Activated gamma-delta T cell treated with anti-CD3 and anti-CD28 coated beads, Interleukin-2, amount 50 U/mL, for 16 hours (primary cell): ENCODE results near the gene C2CD4A.
"Not testable (repeated sequence)": the region's sequence is repeated elsewhere in the genome, so short reads cannot be mapped to it uniquely, and the experiment has no call there.

ENCODE experiments used
- DNase-seq: peaks from one replicate; pipeline ENCODE4 v3.0.0-alpha.2; 2020; ENCODE audit warnings: low read depth

C2CD4A gene, protein sequence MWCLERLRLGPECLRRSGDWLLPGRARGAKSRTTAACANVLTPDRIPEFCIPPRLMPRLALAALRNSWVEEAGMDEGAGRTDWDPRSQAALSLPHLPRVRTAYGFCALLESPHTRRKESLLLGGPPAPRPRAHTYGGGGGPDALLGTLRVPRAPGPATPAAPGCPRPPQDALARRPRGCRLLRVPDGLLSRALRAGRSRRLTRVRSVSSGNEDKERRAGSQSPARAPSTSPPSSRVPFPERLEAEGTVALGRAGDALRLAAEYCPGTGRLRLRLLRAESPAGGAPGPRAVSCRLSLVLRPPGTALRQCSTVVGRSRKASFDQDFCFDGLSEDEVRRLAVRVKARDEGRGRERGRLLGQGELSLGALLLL

DNA sequence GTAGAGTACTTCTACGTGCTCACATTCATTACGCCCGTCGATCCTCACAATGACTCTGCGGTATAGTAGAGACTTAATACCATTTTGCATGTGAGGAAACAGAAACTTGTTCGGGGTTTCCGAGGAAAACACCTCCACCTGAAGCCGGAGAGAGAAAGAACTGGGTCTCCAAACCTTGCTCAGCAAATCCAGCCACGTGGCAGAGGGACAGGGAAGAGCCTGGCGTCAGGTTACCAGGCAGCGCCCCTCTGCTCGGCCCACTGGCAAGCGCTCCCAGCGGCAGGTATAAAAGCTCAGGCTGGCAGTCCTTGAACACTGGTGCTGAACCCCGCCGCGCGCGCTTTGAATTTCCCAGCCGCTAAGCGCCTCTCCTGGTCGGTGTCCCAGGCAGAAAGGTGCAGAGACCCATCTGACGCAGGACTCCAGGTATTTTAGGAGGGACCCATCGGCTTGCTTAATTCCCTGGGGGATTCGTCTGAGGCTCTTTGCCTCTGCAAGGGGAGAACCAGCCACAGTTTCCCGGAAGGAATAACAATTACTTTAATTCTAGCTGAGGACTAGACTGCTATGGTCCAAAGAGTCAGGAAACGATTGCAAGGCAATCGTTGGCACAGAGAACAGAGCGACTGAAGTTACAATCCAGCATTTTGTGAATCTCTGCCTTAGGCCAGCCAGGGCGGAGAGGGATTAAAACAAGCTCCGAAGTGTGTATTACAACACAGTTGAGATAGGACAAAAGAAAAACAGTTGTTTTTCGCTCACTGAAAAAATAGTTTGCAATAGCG lies at the start of gene C2CD4A:
Gene C2CD4A (plus strand): TSS at position 315 of the 785 bp plus-strand sequence. CDS start 637 bp downstream, outside the sequence.
- peak; percentile 35 for DNase-seq

DNA sequence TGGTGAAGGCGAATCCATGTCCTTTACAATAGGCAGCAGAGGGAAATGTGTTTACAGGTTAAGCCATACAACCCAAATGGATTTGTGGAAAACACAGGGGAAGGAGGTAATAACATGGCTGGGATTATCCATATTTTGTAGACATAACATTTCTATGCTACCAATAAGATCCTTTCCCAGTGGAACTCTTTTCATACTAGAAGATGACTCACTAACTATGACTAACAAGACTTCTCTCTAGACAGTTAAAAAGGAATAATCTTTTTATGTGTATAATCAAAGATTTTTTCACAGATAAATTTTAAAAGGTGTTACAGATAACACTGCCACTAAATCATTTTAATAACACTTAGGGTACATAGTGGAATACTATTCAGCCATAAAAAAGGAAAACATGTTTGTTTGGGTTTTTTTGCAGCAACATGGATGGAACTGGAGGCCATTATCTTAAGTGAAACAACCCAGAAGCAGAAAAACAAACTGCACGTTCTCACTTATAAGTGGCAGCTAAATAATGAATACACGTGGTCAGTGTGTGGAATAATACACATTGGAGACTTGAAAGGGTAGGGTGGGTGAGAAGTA lies 46.1 kb upstream of the C2CD4A start:
- no peak for DNase-seq

DNA sequence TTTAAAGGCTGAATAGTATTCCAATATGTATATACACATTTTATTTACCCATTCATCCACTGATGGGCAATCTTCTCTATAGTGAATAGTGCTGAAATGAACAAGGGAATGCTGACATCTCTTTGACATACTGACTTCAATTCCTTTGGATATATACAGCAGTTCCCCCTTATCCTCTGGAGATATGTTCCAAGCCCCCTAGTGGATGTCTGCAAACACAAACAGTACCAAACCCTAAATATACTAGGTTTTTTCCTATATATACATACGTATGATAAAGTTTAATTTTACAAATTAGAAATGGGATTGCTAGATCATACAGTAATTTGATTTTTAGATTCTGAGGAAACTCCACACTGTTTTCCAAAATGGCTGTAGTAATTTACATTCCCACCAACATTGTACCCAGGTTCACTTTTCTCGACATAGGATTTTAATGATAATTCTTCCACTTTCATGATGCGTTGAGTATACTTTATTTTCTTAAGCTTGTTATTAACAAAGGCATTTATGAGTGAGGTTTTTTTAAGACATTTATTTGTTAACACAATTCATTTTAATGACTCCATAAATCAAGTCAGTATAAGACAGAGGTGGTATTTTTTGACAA lies 44.7 kb upstream of the C2CD4A start:
- DNase-seq: no peak

DNA sequence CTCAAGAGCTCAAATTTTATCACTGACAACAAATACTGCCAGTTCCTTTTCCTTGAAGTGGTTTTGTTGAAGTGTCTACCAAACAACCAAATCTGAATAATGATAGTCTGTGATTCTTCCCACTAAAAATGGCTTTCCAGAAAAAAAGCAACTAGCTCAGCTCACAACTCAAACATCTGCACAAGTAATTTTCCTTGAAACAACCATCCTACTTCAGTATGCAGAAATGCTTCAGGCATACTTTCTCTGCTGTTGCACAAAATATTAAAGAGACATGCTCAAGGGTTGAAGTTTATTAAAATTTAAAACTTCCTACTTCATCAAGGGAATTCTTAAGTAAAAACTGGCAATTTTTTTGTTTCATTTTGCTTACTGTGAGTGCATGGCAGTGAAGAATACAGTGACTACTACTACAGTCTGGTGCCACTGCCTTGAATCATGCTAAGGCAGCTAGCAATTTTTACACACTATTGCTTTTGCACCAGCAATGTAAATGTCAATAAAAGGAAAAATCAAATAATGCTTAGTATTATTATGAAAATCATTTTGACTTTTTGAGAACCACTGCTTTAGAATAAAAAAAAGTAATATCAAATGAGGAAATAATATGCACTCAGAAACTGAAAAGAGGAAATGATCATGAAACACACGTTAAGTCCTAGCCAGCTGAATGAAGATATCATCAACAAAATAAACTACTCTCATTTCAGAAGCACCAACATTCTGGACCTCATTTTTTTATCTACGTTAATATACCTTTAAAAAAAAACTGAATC lies 40.1 kb upstream of the C2CD4A start:
- DNase-seq: no peak

DNA sequence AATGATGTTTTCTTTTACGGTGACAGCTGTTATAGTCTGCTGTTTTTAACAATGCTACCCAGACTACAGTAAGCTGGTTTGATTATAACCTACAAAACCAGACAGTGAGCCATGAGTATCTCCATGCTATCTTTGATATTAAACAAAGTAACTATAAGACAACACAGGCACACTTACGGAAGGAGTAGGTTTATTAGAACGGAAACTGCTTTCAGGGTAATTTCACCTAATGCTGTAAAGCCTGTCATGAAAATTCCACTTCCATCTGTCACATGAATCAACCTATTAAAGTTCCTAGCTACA lies 39.6 kb upstream of the C2CD4A start:
- DNase-seq: no peak

DNA sequence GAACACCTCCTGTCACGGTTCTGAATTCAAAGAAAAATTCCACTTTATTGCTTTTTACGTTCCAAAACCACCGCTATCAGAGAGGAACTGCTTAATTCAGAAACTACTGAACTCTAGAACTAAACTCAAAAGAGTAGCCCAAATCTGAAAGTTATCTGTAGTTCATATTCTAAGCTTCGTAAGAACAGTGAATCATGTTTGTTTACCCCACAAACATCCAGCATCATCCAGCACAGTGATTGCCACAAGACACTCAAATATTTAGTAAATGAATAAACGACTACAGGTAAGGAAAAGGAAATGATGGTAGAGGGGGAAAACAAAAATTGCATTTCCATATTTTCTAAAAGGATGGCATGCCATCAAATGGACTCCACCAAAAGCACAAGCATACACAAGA lies 38.9 kb upstream of the C2CD4A start:
- DNase-seq: no peak

DNA sequence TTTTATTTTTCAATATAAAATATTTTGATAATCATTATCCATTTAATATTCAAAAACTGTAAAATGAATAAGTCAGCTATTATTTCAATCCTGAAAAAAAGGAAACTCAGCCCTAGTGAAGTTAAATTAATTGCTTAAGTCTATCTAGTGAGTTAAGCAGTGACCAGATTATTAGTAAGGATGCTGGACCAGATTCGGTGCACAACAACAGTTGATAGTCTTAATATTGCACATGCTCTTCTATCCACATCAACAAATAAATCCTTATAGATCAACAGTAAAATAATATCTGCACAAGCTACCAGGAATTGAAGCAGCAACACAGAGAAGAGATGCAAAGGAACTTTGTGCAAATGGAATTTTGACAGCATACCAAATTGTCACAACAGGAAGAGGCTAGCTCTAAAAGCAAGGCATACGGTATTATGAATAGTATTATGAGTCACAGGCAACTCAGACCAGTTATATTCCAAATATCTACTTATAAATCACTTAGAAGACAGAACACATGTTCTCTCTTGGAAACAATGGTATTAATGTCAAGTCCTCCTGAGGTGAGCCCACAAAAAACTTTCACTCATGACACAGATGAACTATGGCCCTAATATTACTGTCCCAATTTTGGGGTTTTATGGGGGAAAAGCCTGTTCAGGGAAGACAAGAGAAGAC lies 31.4 kb upstream of the C2CD4A start:
- no peak for DNase-seq

DNA sequence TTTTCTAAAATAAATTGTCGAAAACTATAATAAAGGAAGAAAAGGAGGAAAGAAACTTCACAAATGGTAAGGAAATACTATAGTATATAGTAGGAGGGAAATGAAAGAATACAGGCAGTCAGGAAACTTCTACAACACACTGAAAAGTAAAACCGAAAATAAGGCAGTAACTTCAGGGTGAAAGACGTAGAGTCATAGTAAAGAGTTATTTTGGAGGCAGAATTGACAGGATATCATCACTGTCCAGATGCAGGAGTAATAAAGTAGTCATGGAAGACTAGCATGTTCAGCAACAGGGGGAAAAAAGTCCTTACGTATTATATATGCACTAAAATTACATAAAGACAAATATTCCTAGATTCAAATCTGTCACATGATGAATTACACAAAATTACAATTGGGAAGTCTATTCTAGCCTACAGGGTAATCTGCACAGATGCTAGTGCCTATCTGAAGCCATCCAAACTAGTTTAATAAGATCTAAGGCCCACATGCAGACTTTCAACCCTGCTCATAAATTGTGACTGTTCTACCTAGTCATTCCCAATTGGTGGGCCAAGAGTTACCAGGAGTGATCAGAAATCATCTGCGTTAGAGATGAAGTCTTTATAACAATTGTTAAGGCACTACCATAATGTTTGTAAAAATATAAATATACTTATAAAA lies 20.6 kb upstream of the C2CD4A start:
- no peak for DNase-seq

DNA sequence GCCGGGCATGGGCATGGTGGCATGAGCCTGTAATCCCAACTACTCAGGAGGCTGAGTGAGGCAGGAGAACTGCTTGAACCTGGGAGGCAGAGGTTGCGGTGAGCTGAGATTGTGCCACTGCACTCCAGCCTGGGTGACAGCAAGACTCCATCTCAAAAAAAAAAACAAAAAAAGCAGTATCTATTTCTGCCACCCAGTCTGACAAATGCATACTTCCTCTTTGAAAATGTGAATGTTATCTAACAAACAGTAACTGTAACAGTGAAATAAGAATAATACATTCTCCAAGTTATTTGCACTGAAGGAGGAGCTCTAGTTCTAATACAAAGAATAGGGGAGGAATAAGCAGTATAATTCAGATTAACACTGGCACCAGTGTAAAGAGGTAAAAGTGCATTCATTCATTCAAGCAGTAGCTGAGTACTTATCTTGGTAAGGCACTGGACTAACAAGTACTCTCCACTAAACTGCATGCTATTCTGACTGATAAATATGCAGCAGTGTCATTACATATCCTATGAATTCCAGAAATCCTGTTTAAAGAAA lies 19.4 kb upstream of the C2CD4A start:
- DNase-seq: no peak

DNA sequence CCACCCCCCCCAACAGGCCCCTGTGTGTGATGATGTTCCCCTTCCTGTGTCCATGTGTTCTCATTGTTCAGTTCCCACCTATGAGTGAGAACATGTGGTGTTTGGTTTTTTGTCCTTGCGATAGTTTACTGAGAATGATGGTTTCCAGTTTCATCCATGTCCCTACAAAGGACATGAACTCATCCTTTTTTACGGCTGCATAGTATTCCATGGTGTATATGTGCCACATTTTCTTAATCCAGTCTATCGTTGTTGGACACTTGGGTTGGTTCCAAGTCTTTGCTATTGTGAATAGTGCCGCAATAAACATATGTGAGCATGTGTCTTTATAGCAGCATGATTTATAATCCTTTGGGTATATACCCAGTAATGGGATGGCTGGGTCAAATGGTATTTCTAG lies 18.5 kb upstream of the C2CD4A start:
- not testable (repeated sequence) for DNase-seq

DNA sequence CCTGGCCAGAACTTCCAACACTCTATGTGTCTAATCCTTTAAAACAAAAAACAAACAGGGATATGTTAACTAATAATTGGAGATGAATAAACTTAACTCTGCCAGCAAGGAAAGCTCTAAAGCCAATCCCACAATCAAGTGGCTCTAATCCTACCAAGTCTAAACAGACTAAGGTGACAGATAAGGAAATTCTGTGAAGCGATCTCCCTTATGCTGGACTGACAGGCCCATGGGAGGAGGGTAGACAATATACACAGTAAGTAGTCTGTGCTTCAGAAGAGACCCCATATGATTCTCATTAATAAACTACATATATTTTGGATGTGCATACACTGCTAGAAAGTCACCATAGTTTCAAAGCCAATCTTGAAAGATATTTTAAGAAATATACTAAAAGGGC lies 16.7 kb upstream of the C2CD4A start:
- DNase-seq: no peak

DNA sequence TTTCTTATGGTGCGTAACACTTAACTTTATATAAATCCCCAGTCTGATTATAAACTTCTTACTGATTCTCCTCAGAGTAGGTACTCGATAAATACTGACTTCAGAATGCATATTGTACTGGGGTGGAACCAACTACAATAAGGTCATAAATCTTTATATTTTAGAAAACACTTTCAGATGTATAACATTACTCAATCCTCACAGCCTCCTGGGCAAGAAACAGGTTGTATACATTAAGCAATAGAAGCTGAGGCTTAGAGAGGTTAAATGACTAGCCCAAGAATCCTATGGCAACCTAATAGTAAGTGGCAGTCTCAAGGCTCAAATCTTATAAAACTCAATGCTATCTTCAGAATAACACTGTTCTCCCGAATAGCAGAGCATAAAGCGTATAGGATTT lies 15.6 kb upstream of the C2CD4A start:
- no peak for DNase-seq

DNA sequence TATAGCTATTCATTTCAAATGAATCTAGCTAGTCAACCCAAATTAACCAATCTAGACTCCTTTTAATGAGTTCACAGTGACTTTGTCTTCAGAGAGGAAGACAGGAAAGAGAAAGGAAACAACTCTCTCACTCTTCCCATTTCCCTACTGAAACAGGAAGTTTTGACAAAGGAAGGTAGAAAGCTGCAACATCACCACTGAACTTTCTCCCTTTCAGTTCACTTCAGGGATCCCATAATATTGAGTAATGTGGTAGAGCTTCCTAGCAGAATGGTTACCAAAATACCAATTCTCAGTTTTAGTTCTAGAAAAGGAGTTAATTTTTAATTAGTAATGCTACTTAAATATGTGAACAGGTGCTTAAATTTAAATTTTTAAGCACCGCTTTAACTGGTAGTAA lies 14.1 kb upstream of the C2CD4A start:
- no peak for DNase-seq

DNA sequence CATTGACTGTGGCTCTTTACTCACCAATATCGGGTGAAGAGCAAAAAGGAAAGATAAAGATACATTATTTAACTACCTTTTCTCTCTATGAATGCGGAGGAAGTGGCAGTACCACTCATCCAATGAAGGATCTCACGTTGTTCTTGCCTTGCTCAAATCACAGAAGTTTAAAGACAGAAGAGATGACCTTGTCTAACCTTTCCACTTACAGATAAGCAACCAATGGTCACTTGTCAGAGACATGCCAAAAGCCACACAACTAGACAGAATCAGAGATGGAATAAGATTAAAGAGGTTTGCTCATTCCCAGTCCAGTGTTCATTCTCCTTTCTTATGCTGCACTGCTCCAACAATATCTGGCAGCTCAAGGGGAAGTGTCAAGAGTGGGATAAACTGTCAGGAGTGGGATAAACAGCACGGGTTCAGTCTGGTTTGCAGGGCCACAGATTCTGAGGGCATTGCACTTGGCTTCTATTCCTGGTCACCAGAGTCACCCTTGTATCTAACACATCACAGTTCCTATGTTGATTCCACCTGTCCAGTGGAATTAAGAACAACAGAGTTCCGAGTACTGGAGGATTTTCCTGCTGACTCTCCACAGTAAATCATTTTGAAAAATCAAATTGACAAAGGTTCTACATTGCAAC lies 13.2 kb upstream of the C2CD4A start:
- no peak for DNase-seq

DNA sequence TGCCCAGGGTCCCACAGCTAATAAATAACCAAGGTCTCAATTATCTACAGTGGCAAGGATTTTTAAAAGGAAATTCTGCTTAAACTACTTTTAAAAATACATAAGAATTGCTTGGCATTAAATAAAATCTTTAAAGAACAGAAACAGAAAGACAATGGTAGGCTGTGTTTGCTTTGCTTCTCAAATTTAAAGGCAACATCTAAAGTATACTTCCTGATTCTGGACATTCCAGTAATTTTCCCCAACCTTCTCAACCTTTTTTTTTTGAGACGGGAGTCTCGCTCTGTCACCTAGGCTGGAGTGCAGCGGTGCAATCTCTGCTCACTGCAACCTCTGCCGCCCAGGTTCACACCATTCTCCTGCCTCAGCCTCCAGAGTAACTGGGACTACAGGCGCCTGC lies 11.8 kb upstream of the C2CD4A start:
- DNase-seq: no peak

DNA sequence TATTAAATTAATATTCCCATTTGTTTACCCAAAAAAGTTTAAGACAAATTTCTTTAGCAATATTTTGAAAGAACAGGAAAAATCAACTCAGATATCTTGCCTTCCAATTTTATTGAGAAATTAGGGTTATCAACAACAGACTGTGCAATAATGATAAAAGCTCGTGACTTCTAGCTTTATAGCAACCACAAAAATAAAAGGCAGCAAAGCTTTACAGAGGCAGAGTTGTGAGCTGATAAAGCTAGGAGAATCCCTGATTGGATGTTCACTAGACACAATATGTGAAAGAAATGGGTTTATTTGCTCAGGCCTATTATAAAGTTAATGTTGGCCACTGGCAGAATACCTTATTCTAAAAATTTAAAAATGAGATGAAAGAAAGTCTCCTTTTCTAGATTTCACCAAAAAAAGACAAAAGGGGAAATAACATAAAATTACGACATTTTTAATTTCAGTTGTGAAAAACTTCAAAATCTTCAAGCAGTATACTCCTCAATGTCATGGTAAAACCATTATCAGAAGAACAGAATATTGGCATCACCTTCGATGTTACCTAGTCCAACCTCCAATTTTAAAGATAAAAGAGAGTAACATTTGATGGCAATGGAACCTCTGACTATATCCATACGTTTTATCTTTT lies 9.3 kb upstream of the C2CD4A start:
- DNase-seq: no peak

DNA sequence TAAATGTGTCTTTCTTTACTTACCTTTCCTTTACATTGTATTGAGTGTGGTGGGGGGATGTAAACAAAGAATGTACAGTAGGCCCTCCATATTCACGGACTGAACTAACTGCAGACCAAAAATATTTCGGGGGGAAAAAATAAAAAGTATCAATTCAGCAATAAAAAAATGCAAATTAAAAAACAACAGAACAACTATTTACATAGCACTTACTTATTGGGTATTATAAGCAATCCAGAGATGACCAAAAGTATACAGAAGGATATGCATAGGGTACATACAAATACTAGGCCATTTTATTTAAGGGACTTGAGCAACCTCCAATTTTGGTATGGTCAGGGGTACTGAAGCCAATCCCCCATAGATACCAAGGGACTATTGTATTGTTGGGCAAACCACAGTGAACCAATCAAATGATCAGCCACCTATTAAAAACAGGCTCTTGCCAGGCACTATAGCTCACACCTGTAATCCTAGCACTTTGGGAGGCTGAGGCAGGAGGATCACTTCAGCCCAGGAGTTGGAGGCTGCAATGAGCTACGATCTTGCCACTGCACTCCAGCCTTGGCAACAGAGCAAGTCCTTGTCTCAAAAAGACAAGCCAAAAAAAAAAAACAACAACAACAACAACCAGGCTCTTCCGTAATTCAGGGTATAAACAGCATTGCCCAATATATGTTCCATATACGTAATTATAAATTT lies 8.3 kb upstream of the C2CD4A start:
- DNase-seq: no peak

DNA sequence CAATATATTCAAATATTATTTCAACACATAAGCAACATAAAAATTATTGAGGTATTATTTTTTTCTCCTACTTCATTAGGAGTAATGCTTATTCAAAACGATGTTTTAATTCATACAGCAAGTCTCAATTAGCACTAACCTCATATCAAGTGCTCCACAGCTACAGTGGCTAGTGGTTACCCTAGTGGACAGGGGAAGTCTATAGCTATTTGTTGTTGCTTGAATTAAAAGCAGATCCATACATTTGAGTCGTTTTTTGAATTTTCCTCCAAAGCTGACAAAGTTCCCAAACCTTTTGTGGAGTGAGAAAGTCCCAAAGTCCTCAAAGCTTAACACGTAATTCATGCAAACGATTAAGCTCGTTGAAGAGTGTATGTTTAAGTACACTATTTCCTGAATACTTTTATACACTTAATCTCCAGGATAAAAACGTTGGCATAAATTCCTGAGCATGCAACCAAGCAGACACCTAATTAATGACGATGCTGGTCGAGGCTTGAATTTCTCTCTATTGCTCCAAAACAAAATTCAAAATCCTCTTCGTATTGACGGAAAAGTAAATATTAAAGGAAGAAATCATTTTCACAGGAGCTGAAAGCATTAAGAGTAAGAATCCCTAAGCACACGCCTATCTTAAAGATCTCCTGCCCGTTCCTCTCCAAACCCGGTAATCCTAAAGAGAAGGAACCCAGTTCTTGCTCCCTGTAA lies 7.5 kb upstream of the C2CD4A start:
- no peak for DNase-seq

DNA sequence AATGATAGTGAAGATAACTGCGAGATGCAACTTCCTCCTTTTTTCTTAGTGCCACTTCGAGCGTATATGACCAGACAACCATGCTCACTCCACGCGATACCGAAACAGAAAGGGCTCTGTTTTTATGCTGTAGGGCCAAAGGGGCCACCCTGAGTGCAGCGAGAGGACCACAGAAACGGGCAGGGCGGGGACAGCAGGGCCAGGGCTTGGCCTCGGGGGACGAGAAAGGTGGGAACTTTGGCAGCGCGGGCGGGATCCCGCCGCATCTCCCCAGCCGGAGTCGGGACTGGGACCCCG lies 7.0 kb upstream of the C2CD4A start:
- DNase-seq: peak; percentile 49
